Heart right ventricle (tissue), 16 donors: ENCODE results near the gene KCNE1. TPM values are rescaled to one million over a fixed set of nuclear protein-coding genes. Genes with fewer than 3 reads are reported as not detected.

ENCODE experiments used
- ATAC-seq, 8 donors: fragments of 200-7000 bp; cut with Tn5 transposase; one replicate each; pipeline ENCODE4 v1.9.1; 2020; ENCODE audit warnings: mild to moderate bottlenecking in 8 of 8, moderate library complexity in 8 of 8, moderate number of reproducible peaks in 1 of 8
- DNase-seq, 2 donors: peaks; one replicate each; pipeline ENCODE4 v3.0.0-alpha.2; 2020
- H3K27ac ChIP-seq, 10 donors: fragments of 200-600 bp; sonication (generic) in 2 of 10; one replicate each; pipeline versions ENCODE4 v1.5.0 to v1.8.0; 2020 to 2022; ENCODE audit warnings: mild to moderate bottlenecking in 3 of 10
- H3K27me3 ChIP-seq, 7 donors: fragments of 200-600 bp; one replicate each; pipeline ENCODE4 v1.8.0; 2021 to 2022; ENCODE audit warnings: mild to moderate bottlenecking in 2 of 7
- H3K36me3 ChIP-seq, 9 donors: fragments of 200-600 bp; sonication (generic) in 1 of 9; one replicate each; pipeline versions ENCODE4 v1.5.0 to v1.8.0; 2020 to 2022; ENCODE audit warnings: mild to moderate bottlenecking in 2 of 9
- H3K4me1 ChIP-seq, 9 donors: fragments of 200-600 bp; sonication (generic) in 1 of 9; one replicate each; pipeline versions ENCODE4 v1.5.0 to v1.8.0; 2020 to 2022; ENCODE audit warnings: mild to moderate bottlenecking in 4 of 9
- H3K4me3 ChIP-seq, 10 donors: fragments of 200-600 bp; sonication (generic) in 2 of 10; one replicate each; pipeline versions ENCODE4 v1.5.0 to v1.8.0; 2020 to 2022; ENCODE audit warnings: mild to moderate bottlenecking in 7 of 10, moderate library complexity in 2 of 10
- H3K9me3 ChIP-seq, 11 donors: fragments of 200-600 bp in 10 of 11; sonication (generic) in 2 of 11; one replicate each; pipeline versions ENCODE4 v1.5.0 to v1.8.0; 2013 to 2022; ENCODE audit warnings: mild to moderate bottlenecking in 2 of 11, control low read depth in 1 of 11, moderate library complexity in 1 of 11
- CTCF ChIP-seq, 9 donors: fragments of 200-600 bp; sonication (generic) in 2 of 9; IDR thresholded peaks; one replicate each; pipeline versions ENCODE4 v1.5.0 to v1.8.0; 2021 to 2022; ENCODE audit warnings: antibody characterized with exemption in 9 of 9, mild to moderate bottlenecking in 5 of 9, moderate library complexity in 1 of 9
- WGBS, 2 donors: extraction: QIAGEN DNeasy Blood & Tissue Kit; methylation state at CpG; one replicate each; pipeline ENCODE4 v1.1.7; 2013; ENCODE audit warnings: inconsistent platforms in 1 of 2; 5-methylcytosine and 5-hydroxymethylcytosine counted together
- intact Hi-C, 10 donors: fragments of 100-400 bp; cut with DNase I; formaldehyde crosslinking; loops; one replicate each; pipeline versions ENCODE4 v1.11.1 to v1.14.2; 2022
- polyA plus RNA-seq, 2 donors: library from polyadenylated mRNA; stranded (reverse); fragments of 200-250 nt; gene quantifications; one replicate each; pipeline ENCODE4 v1.2.3, GENCODE V29; 2013
- total RNA-seq, 10 donors: library from RNA; stranded (reverse); fragmentation: NEBNext Ultra II Directional in 3 of 10; extraction: Animal tissue kit (Norgen Biotek cat#: 25700) in 3 of 10; gene quantifications; one replicate each; pipeline versions ENCODE4 v1.2.1 to v1.2.4, GENCODE V29; 2021 to 2023
- donor health status: Arrhythmogenic right ventricular cardiomyopathy.
- donor health status: ischemic (EF 13 %, LVEDD 7.1; RV severe dilation, severe dysfunction).
- donor health status: healthy with polysubstance abuse.
- donor health status: DM: no; HTN: yes; CAD: no.
- donor health status: DM: no; HTN: no; CAD: no.
- donor health status: ischemic (EF 25% LVEDD 6.9; RV normal size, moderate dysfunction).
- donor health status: ischemic (EF 25% LVEDD 5.7; RV mildly dilated, moderate dysfunction).
- donor health status: healthy.
- donor health status: DM: yes; HTN: yes; CAD: no.
- donor health status: Ischemic cardiomyopathy.
- donor health status: ischemic (EF 35%, LVEDD 5.7; RV mildly dilated, moderate dysfunction).
- donor health status: nonischemic (EF 11% LVEDD 7.7; RV severe dilation, severe dysfunction).
- donor health status: DM: yes; HTN: yes; CAD: no.
- donor health status: PGD.
- donor health status: ischemic (EF 29% LVEDD 5.4; RV normal size, mild dysfunction).
- donor health status: nonischemic (EF 23%, LVEDD 6.1; RV moderate dilation, normal function).

The KCNE1 gene
- total and polyA plus RNA-seq, 12 donors: 0.75 to 15.5 (median 7.3) TPM

- Histone ChIP-seq H3K27me3 (no peaks in the 10 kb centered on the region), H3K4me3 (no peak overlapping the region), H3K9me3 (no peaks in the 10 kb centered on the region), H3K4me1 (peaks cover 7 to 81% (median 39%) of the 10 kb centered on the region in 9 donors), H3K27ac (peak overlapping the region in 3 of 10 donors; percentile 34 to 84 (median 49)), H3K36me3 (peaks cover 0 to 79% (median 16%) of the 10 kb centered on the region in 9 donors)
- TF ChIP-seq CTCF (IDR thresholded peaks at IDR 0.05): no peak
- peak in 1 of 2 donors; percentile 39 for DNase-seq
- ATAC-seq: peak in 3 of 8 donors; percentile 22 to 40 (median 27)
- intact Hi-C loops: loop anchor here in 4 of 10 donors (5.0 kb wide), 2 partner anchors 71 to 81 kb away; no protein-coding TSS in a partner anchor
- 92 to 93% methylated on average over 20 of the region's 20 CpGs for WGBS, 2 donors
Measured at GRCh38 chr21:34520764-34521508, 8.9 kb upstream of the KCNE1 start.

- Histone ChIP-seq H3K4me3 (no peak overlapping the region), H3K36me3 (peaks cover 0 to 84% (median 16%) of the 10 kb centered on the region in 9 donors), H3K4me1 (peaks cover 7 to 75% (median 32%) of the 10 kb centered on the region in 9 donors), H3K27ac (peak overlapping the region in 3 of 10 donors; percentile 34 to 84 (median 49)), H3K9me3 (no peaks in the 10 kb centered on the region), H3K27me3 (no peaks in the 10 kb centered on the region)
- DNase-seq (no peak), ATAC-seq (no peak)
- WGBS, 2 donors: 86 to 88% methylated on average over 6 of the region's 6 CpGs
- no peak for TF ChIP-seq CTCF (IDR thresholded peaks at IDR 0.05)
- intact Hi-C loops: loop anchor here in 4 of 10 donors (5.0 kb wide), 2 partner anchors 72 to 82 kb away; no protein-coding TSS in a partner anchor
Measured at GRCh38 chr21:34520281-34520680, 8.3 kb upstream of the KCNE1 start.

GRCh38 chr21:34519694-34520093 is 7.7 kb upstream of the KCNE1 start:
- no peak overlapping the region for H3K4me3 ChIP-seq
- DNase-seq: no peak
- intact Hi-C loops: loop anchor here in 4 of 10 donors (5.0 kb wide), 2 partner anchors 73 to 83 kb away; no protein-coding TSS in a partner anchor
- 91 to 96% methylated on average over 8 of the region's 8 CpGs for WGBS, 2 donors
- no peak for ATAC-seq
- no peaks in the 10 kb centered on the region for H3K9me3 ChIP-seq
- H3K27ac ChIP-seq: peak overlapping the region in 1 of 10 donors; percentile 84
- peaks cover 2 to 69% (median 26%) of the 10 kb centered on the region in 9 donors for H3K4me1 ChIP-seq
- H3K27me3 ChIP-seq: no peaks in the 10 kb centered on the region
- peaks cover 0 to 84% (median 16%) of the 10 kb centered on the region in 9 donors for H3K36me3 ChIP-seq
- TF ChIP-seq CTCF (IDR thresholded peaks at IDR 0.05): no peak

GRCh38 chr21:34519016-34519415 is 7.0 kb upstream of the KCNE1 start:
- Histone ChIP-seq H3K4me3 (no peak overlapping the region), H3K27ac (peak overlapping the region in 4 of 10 donors; percentile 12 to 63 (median 36)), H3K36me3 (peaks cover 0 to 89% (median 16%) of the 10 kb centered on the region in 9 donors), H3K27me3 (no peaks in the 10 kb centered on the region), H3K4me1 (peaks cover 0 to 63% (median 27%) of the 10 kb centered on the region in 9 donors), H3K9me3 (no peaks in the 10 kb centered on the region)
- intact Hi-C loops: no loop called here
- ATAC-seq (no peak), DNase-seq (no peak)
- TF ChIP-seq CTCF (IDR thresholded peaks at IDR 0.05): no peak
- WGBS, 2 donors: 88 to 89% methylated on average over 4 of the region's 4 CpGs
